ENCODE measurements around the gene PGGT1B. TPM values are rescaled to one million over a fixed set of nuclear protein-coding genes. Genes with fewer than 3 reads are reported as not detected.
A peak's percentile ranks its signal among the peaks of the same experiment; 100 is the strongest.

Gene PGGT1B
- total RNA-seq, 1 experiment from 2014 or later = 20.1 TPM

- Histone ChIP-seq H3K4me1 (no peaks in the 10 kb centered on the region), H3K9me3 (replicated peaks) (no peaks in the 10 kb centered on the region; the same call in 1 of the 2 replicates), H3K27me3 (0 out of 2 replicates have a peak, but pooled peaks cover 4% of the 10 kb centered on the region), H3K36me3 (no peaks in the 10 kb centered on the region), H3K4me3 (peak overlapping the region; percentile 68), H3K27ac (0 out of 2 replicates have a peak overlapping the region, but pooled peaks have one; percentile 4)
- peak; percentile 62 to 75 for DNase-seq
Measured at GRCh38 chr5:115180165-115180709, 82.4 kb downstream of the PGGT1B start.

- Histone ChIP-seq H3K27ac (no peak overlapping the region), H3K27me3 (0 out of 2 replicates have a peak, but pooled peaks cover 4% of the 10 kb centered on the region), H3K4me1 (no peaks in the 10 kb centered on the region), H3K4me3 (peak overlapping the region; percentile 68), H3K9me3 (replicated peaks) (no peaks in the 10 kb centered on the region; the same call in 1 of the 2 replicates), H3K36me3 (no peaks in the 10 kb centered on the region)
- DNase-seq = no peak
Measured at GRCh38 chr5:115179394-115180164, 83.1 kb downstream of the PGGT1B start.

GRCh38 chr5:115179030-115179393 lies 83.7 kb downstream of the PGGT1B start:
- H3K4me3 ChIP-seq = no peak overlapping the region
- H3K27ac ChIP-seq = no peak overlapping the region
- 0 out of 2 replicates have a peak, but pooled peaks cover 4% of the 10 kb centered on the region for H3K27me3 ChIP-seq
- H3K9me3 ChIP-seq (replicated peaks) = no peaks in the 10 kb centered on the region; the same call in 1 of the 2 replicates
- no peak for DNase-seq
- no peaks in the 10 kb centered on the region for H3K36me3 ChIP-seq
- H3K4me1 ChIP-seq = no peaks in the 10 kb centered on the region

- H3K9me3 ChIP-seq (replicated peaks) = no peaks in the 10 kb centered on the region
- no peak overlapping the region for H3K27ac ChIP-seq
- peak overlapping the region; percentile 84 for H3K4me3 ChIP-seq
- H3K27me3 ChIP-seq = no peaks in the 10 kb centered on the region
- no peak for DNase-seq
- H3K4me1 ChIP-seq = no peaks in the 10 kb centered on the region
- H3K36me3 ChIP-seq = no peaks in the 10 kb centered on the region
Measured at GRCh38 chr5:115170929-115171510, 91.7 kb downstream of the PGGT1B start.

GRCh38 chr5:115170134-115170928 lies 92.3 kb downstream of the PGGT1B start:
- Histone ChIP-seq H3K4me1 (no peaks in the 10 kb centered on the region), H3K36me3 (no peaks in the 10 kb centered on the region), H3K9me3 (replicated peaks) (no peaks in the 10 kb centered on the region), H3K27ac (no peak overlapping the region), H3K27me3 (no peaks in the 10 kb centered on the region), H3K4me3 (peak overlapping the region; percentile 84)
- no peak for DNase-seq

GRCh38 chr5:115169487-115170133 lies 93.1 kb downstream of the PGGT1B start, which contains the start of gene TRIM36:
Gene TRIM36, minus strand, starts transcription at chr5:115169908. Its CDS starts 274 bp downstream, at chr5:115169634.
- Histone ChIP-seq H3K4me3 (peak within 1 kb of the TSS; percentile 84), H3K27ac (peak within 1 kb of the TSS; percentile 77), H3K9me3 (replicated peaks) (no peaks in the 10 kb centered on the region), H3K27me3 (no peaks in the 10 kb centered on the region), H3K4me1 (no peaks in the 10 kb centered on the region), H3K36me3 (no peaks in the 10 kb centered on the region)
- peak; percentile 95 to 97 for DNase-seq

- H3K4me3 ChIP-seq = peak overlapping the region; percentile 84
- H3K36me3 ChIP-seq = no peaks in the 10 kb centered on the region
- H3K27ac ChIP-seq = peak overlapping the region; percentile 77
- no peaks in the 10 kb centered on the region for H3K9me3 ChIP-seq (replicated peaks)
- H3K4me1 ChIP-seq = no peaks in the 10 kb centered on the region
- no peaks in the 10 kb centered on the region for H3K27me3 ChIP-seq
- DNase-seq = peak; percentile 64 to 68
Measured at GRCh38 chr5:115168829-115169486, 93.7 kb downstream of the PGGT1B start.

- H3K27ac ChIP-seq = no peak overlapping the region
Measured at GRCh38 chr5:115166744-115167393, 95.8 kb downstream of the PGGT1B start.

GRCh38 chr5:115165790-115166189 lies 96.9 kb downstream of the PGGT1B start:
- H3K4me1 ChIP-seq = no peaks in the 10 kb centered on the region
- no peaks in the 10 kb centered on the region for H3K9me3 ChIP-seq (replicated peaks)
- no peak overlapping the region for H3K4me3 ChIP-seq
- H3K27me3 ChIP-seq = no peaks in the 10 kb centered on the region
- H3K27ac ChIP-seq = no peak overlapping the region
- H3K36me3 ChIP-seq = peaks cover 4% of the 10 kb centered on the region; the same call in 1 of the 2 replicates
- no peak for DNase-seq

More at GRCh38 chr5:115166744-115167393, 95.8 kb downstream of the PGGT1B start:
- no peak for DNase-seq
- no peaks in the 10 kb centered on the region for H3K9me3 ChIP-seq (replicated peaks)
- no peaks in the 10 kb centered on the region for H3K27me3 ChIP-seq
- H3K4me3 ChIP-seq = no peak overlapping the region
- peaks cover 4% of the 10 kb centered on the region; the same call in 1 of the 2 replicates for H3K36me3 ChIP-seq
- H3K4me1 ChIP-seq = no peaks in the 10 kb centered on the region

GRCh38 chr5:115160975-115161475 lies 101.7 kb downstream of the PGGT1B start:
- no peak for DNase-seq
- Histone ChIP-seq H3K4me1 (no peaks in the 10 kb centered on the region), H3K36me3 (peaks cover 4% of the 10 kb centered on the region; the same call in 1 of the 2 replicates), H3K27me3 (no peaks in the 10 kb centered on the region), H3K27ac (no peak overlapping the region), H3K4me3 (no peak overlapping the region), H3K9me3 (replicated peaks) (no peaks in the 10 kb centered on the region)

Data from SJCRH30 (cell line).